K562 (cell line): ENCODE data around the gene CAMK2A.

ENCODE experiments used
- EP300 ChIP-seq: IDR thresholded peaks from 2 replicates; pipeline ENCODE4 v1.6.1; 2012; ENCODE audit warnings: low read length, improper control_type of control experiment
- MXI1 ChIP-seq: IDR thresholded peaks from 2 replicates; pipeline ENCODE4 v1.6.1; 2011; ENCODE audit warnings: low read depth, mild to moderate bottlenecking, improper control_type of control experiment, low read length
- NFIC ChIP-seq: fragments of 450-650 bp; IDR thresholded peaks from 2 replicates; pipeline ENCODE4 v1.6.1; 2017; ENCODE audit warnings: mild to moderate bottlenecking, inconsistent platforms
- TEAD4 ChIP-seq, 2 experiments: sonication (generic) in 1 of 2; formaldehyde crosslinking in 1 of 2; IDR thresholded peaks; 2 replicates each; pipeline versions ENCODE4 v1.6.1 to v1.8.0; 2012 to 2022; ENCODE audit warnings: borderline replicate concordance in 1 of 2, inconsistent platforms in 1 of 2, low read length in 1 of 2, mild to moderate bottlenecking in 1 of 2, missing genetic modification reagents in 1 of 2
- ZNF354B ChIP-seq: fragments of 250-450 bp; sonication (Bioruptor Pico); IDR thresholded peaks from 2 replicates; pipeline ENCODE4 v1.4.0; 2020
- ZNF778 ChIP-seq: fragments of 450-650 bp; formaldehyde crosslinking; IDR thresholded peaks from 2 replicates; pipeline ENCODE4 v1.4.0; 2020; ENCODE audit warnings: mild to moderate bottlenecking, moderate library complexity
- ZSCAN32 ChIP-seq: fragments of 450-650 bp; formaldehyde crosslinking; IDR thresholded peaks from 2 replicates; pipeline ENCODE4 v1.4.0; 2020; ENCODE audit warnings: mild to moderate bottlenecking, moderate library complexity
- TF ChIP-seq, protein P1 (sequence below), 3 experiments: IDR thresholded peaks in 2 of 3; conservative IDR thresholded peaks in 1 of 3; 2 replicates each; pipeline ENCODE4 v1.5.1; 2011 to 2012; ENCODE audit warnings: low read length in 3 of 3, mild to moderate bottlenecking in 3 of 3, control low read depth in 2 of 3, improper control_type of control experiment in 1 of 3, inconsistent platforms in 1 of 3, low read depth in 1 of 3, mixed read lengths in 1 of 3, moderate library complexity in 1 of 3; ENCODE audit not compliant: insufficient read depth in 2 of 3
- TF ChIP-seq, protein P2 (sequence below), 2 experiments: fragments of 450-650 bp; IDR thresholded peaks; 2 replicates each; pipeline ENCODE4 v1.6.1; 2016

GRCh38 chr5:150262502-150262901 lies 27.1 kb downstream of the CAMK2A start:
- TF ChIP-seq EP300 (no peak), MXI1 (no peak), TEAD4 (IDR thresholded peaks at IDR 0.05; ENCODE audit: low read length) (no peak), TEAD4 (CRISPR knock-in tag; IDR thresholded peaks at IDR 0.05; ENCODE audit: borderline replicate concordance) (no peak), ZNF778 (CRISPR knock-in tag) (no peak), NFIC (0 out of 2 replicates have a peak, but pooled peaks have one; percentile 21), ZNF354B (CRISPR knock-in tag) (no peak), ZSCAN32 (CRISPR knock-in tag) (no peak)
- TF ChIP-seq, protein P1, sequence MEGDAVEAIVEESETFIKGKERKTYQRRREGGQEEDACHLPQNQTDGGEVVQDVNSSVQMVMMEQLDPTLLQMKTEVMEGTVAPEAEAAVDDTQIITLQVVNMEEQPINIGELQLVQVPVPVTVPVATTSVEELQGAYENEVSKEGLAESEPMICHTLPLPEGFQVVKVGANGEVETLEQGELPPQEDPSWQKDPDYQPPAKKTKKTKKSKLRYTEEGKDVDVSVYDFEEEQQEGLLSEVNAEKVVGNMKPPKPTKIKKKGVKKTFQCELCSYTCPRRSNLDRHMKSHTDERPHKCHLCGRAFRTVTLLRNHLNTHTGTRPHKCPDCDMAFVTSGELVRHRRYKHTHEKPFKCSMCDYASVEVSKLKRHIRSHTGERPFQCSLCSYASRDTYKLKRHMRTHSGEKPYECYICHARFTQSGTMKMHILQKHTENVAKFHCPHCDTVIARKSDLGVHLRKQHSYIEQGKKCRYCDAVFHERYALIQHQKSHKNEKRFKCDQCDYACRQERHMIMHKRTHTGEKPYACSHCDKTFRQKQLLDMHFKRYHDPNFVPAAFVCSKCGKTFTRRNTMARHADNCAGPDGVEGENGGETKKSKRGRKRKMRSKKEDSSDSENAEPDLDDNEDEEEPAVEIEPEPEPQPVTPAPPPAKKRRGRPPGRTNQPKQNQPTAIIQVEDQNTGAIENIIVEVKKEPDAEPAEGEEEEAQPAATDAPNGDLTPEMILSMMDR (IDR thresholded peaks at IDR 0.05 in 2 of 3, conservative IDR thresholded peaks at IDR 0.05 in 1 of 3; ENCODE audit: insufficient read depth in 2 of 3, low read depth in 1 of 3, low read length in 3 of 3), result no peak
- TF ChIP-seq, protein P2, sequence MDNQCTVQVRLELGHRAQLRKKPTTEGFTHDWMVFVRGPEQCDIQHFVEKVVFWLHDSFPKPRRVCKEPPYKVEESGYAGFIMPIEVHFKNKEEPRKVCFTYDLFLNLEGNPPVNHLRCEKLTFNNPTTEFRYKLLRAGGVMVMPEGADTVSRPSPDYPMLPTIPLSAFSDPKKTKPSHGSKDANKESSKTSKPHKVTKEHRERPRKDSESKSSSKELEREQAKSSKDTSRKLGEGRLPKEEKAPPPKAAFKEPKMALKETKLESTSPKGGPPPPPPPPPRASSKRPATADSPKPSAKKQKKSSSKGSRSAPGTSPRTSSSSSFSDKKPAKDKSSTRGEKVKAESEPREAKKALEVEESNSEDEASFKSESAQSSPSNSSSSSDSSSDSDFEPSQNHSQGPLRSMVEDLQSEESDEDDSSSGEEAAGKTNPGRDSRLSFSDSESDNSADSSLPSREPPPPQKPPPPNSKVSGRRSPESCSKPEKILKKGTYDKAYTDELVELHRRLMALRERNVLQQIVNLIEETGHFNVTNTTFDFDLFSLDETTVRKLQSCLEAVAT (IDR thresholded peaks at IDR 0.05), result no peak
